Measurements from ENCODE around the gene HRAS.

DNA sequence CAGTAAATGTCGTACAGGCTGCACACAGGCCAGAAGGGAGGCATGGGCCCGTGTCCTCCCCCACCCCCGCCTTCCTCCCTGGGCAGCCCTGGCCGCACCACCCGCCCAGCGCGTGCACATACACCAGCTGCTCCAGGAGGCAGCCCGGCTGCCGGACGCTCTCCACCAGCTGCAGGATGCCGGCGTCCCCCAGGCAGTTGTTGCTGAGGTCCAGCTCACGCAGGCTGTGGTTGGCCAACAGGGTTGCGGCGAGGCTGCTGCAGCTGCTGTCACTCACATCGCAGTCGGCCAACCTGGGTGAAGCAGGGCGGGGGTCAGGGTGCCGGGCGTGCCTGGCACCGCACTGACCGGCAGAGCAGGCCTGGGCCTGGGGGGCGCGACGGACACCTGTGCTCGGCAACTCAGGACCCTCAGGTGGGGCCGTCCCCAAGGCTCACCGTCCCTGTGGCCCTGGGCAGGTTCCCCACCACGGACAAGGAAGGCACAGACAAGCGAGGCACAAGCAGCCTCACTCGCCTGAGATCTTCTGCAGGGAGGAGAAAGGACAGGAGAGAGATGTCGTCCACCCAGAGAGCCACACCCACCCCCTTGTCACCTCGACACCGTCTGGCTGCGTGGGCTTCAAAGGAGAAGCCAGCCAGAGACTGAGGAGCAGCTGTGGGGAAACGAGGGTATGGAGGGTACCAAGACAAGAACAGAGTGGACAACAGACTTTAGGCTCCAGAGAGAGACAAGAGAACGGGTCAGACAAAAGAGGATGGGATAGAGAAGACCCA lies 40.4 kb downstream of the HRAS start:
- TF ChIP-seq, protein P1, sequence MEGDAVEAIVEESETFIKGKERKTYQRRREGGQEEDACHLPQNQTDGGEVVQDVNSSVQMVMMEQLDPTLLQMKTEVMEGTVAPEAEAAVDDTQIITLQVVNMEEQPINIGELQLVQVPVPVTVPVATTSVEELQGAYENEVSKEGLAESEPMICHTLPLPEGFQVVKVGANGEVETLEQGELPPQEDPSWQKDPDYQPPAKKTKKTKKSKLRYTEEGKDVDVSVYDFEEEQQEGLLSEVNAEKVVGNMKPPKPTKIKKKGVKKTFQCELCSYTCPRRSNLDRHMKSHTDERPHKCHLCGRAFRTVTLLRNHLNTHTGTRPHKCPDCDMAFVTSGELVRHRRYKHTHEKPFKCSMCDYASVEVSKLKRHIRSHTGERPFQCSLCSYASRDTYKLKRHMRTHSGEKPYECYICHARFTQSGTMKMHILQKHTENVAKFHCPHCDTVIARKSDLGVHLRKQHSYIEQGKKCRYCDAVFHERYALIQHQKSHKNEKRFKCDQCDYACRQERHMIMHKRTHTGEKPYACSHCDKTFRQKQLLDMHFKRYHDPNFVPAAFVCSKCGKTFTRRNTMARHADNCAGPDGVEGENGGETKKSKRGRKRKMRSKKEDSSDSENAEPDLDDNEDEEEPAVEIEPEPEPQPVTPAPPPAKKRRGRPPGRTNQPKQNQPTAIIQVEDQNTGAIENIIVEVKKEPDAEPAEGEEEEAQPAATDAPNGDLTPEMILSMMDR (IDR thresholded peaks at IDR 0.05), result no peak
- TF ChIP-seq EZH2 (IDR thresholded peaks at IDR 0.05) (no peak), EZH2phosphoT487 (IDR thresholded peaks at IDR 0.05) (no peak)

Data from neural progenitor cell (in vitro differentiated cells).